ENCODE data around the gene LMBR1L.
"Not testable (repeated sequence)": the region's sequence is repeated elsewhere in the genome, so short reads cannot be mapped to it uniquely, and the experiment has no call there.

Gene LMBR1L

GRCh38 chr12:49068879-49069506 is 41.7 kb downstream of the LMBR1L start:
- Histone ChIP-seq H3K56ac (ENCODE audit: low read length) (peak overlapping the region; percentile 91), H3K27me3 (ENCODE audit: insufficient read depth, low read length, poor library complexity) (no peaks in the 10 kb centered on the region), H3K4me2 (ENCODE audit: low read length) (peak overlapping the region; percentile 96), H2AK5ac (ENCODE audit: low read length) (no peak overlapping the region), H3K4ac (ENCODE audit: low read depth, low read length) (no peak overlapping the region), H3K79me1 (ENCODE audit: low read length) (no peaks in the 10 kb centered on the region), H3K36me3 (ENCODE audit: control insufficient read depth, insufficient read depth, low read length) (no peaks in the 10 kb centered on the region), H2BK120ac (ENCODE audit: low read depth, low read length) (no peak overlapping the region), H3K4me1 (ENCODE audit: control insufficient read depth, low read depth, low read length) (peaks cover 4% of the 10 kb centered on the region), H3K4me3 (ENCODE audit: low read length) (peak overlapping the region; percentile 72), H3K18ac (ENCODE audit: low read length) (no peak overlapping the region), H3K9ac (ENCODE audit: low read length) (peak overlapping the region; percentile 62), H3K23ac (ENCODE audit: low read length) (no peak overlapping the region), H2BK15ac (replicated peaks; ENCODE audit: low read depth) (no peak overlapping the region), H3K27ac (ENCODE audit: low read depth, low read length) (no peak overlapping the region), H3K79me2 (ENCODE audit: control insufficient read depth, insufficient read depth, low read length) (no peaks in the 10 kb centered on the region), H2BK5ac (ENCODE audit: low read length) (no peak overlapping the region), H4K5ac (ENCODE audit: low read length) (no peak overlapping the region), H4K8ac (ENCODE audit: low read depth, low read length) (no peak overlapping the region)
- DNase-seq: no peak
- no CpG with 5 or more reads among the region's 21 CpGs for WGBS (ENCODE audit: extremely low coverage, insufficient coverage, low lambda C conversion rate)

- Histone ChIP-seq H3K4me1 (ENCODE audit: control insufficient read depth, low read depth, low read length) (peaks cover 5% of the 10 kb centered on the region), H3K36me3 (ENCODE audit: control insufficient read depth, insufficient read depth, low read length) (no peaks in the 10 kb centered on the region), H3K4ac (ENCODE audit: low read depth, low read length) (no peak overlapping the region), H3K9ac (ENCODE audit: low read length) (no peak overlapping the region), H3K4me2 (ENCODE audit: low read length) (no peak overlapping the region), H2BK120ac (ENCODE audit: low read depth, low read length) (no peak overlapping the region), H3K27me3 (ENCODE audit: insufficient read depth, low read length, poor library complexity) (no peaks in the 10 kb centered on the region), H4K8ac (ENCODE audit: low read depth, low read length) (no peak overlapping the region), H3K56ac (ENCODE audit: low read length) (no peak overlapping the region), H2AK5ac (ENCODE audit: low read length) (no peak overlapping the region), H3K18ac (ENCODE audit: low read length) (no peak overlapping the region), H3K79me1 (ENCODE audit: low read length) (peaks cover 1% of the 10 kb centered on the region), H3K4me3 (ENCODE audit: low read length) (no peak overlapping the region), H3K27ac (ENCODE audit: low read depth, low read length) (no peak overlapping the region), H2BK5ac (ENCODE audit: low read length) (no peak overlapping the region), H3K23ac (ENCODE audit: low read length) (no peak overlapping the region), H3K79me2 (ENCODE audit: control insufficient read depth, insufficient read depth, low read length) (no peaks in the 10 kb centered on the region), H2BK15ac (replicated peaks; ENCODE audit: low read depth) (no peak overlapping the region), H4K5ac (ENCODE audit: low read length) (no peak overlapping the region)
- WGBS (ENCODE audit: extremely low coverage, insufficient coverage, low lambda C conversion rate): no CpG with 5 or more reads among the region's 4 CpGs
- DNase-seq: peak; percentile 84
These were observed 44.5 kb downstream of the LMBR1L start for GRCh38 chr12:49066120-49066519.

- peaks cover 6% of the 10 kb centered on the region for H3K79me2 ChIP-seq (ENCODE audit: control insufficient read depth, insufficient read depth, low read length)
- H4K8ac ChIP-seq (ENCODE audit: low read depth, low read length): no peak overlapping the region
- no peak overlapping the region for H3K18ac ChIP-seq (ENCODE audit: low read length)
- no peak overlapping the region for H2BK120ac ChIP-seq (ENCODE audit: low read depth, low read length)
- no peak overlapping the region for H2AK5ac ChIP-seq (ENCODE audit: low read length)
- WGBS (ENCODE audit: extremely low coverage, insufficient coverage, low lambda C conversion rate): no CpG with 5 or more reads among the region's 5 CpGs
- no peak overlapping the region for H3K27ac ChIP-seq (ENCODE audit: low read depth, low read length)
- peaks cover 5% of the 10 kb centered on the region for H3K4me1 ChIP-seq (ENCODE audit: control insufficient read depth, low read depth, low read length)
- no peak overlapping the region for H3K4me3 ChIP-seq (ENCODE audit: low read length)
- peaks cover 1% of the 10 kb centered on the region for H3K79me1 ChIP-seq (ENCODE audit: low read length)
- H3K4me2 ChIP-seq (ENCODE audit: low read length): no peak overlapping the region
- no peak overlapping the region for H3K9ac ChIP-seq (ENCODE audit: low read length)
- no peaks in the 10 kb centered on the region for H3K36me3 ChIP-seq (ENCODE audit: control insufficient read depth, insufficient read depth, low read length)
- no peak overlapping the region for H2BK15ac ChIP-seq (replicated peaks; ENCODE audit: low read depth)
- no peak overlapping the region for H4K5ac ChIP-seq (ENCODE audit: low read length)
- H2BK5ac ChIP-seq (ENCODE audit: low read length): no peak overlapping the region
- no peak overlapping the region for H3K56ac ChIP-seq (ENCODE audit: low read length)
- DNase-seq: no peak
- H3K23ac ChIP-seq (ENCODE audit: low read length): no peak overlapping the region
- no peaks in the 10 kb centered on the region for H3K27me3 ChIP-seq (ENCODE audit: insufficient read depth, low read length, poor library complexity)
- no peak overlapping the region for H3K4ac ChIP-seq (ENCODE audit: low read depth, low read length)
These were observed 45.9 kb downstream of the LMBR1L start for GRCh38 chr12:49064767-49065152.

- not testable (repeated sequence) for H2BK15ac ChIP-seq (replicated peaks; ENCODE audit: low read depth); H3K4me3 ChIP-seq (ENCODE audit: low read length); H3K23ac ChIP-seq (ENCODE audit: low read length); H2AK5ac ChIP-seq (ENCODE audit: low read length); H2BK120ac ChIP-seq (ENCODE audit: low read depth, low read length); H3K36me3 ChIP-seq (ENCODE audit: control insufficient read depth, insufficient read depth, low read length); H4K5ac ChIP-seq (ENCODE audit: low read length); H4K8ac ChIP-seq (ENCODE audit: low read depth, low read length); H3K27me3 ChIP-seq (ENCODE audit: insufficient read depth, low read length, poor library complexity); H3K4me1 ChIP-seq (ENCODE audit: control insufficient read depth, low read depth, low read length); H3K9ac ChIP-seq (ENCODE audit: low read length); H3K56ac ChIP-seq (ENCODE audit: low read length); H3K18ac ChIP-seq (ENCODE audit: low read length); H3K4me2 ChIP-seq (ENCODE audit: low read length); H3K27ac ChIP-seq (ENCODE audit: low read depth, low read length); DNase-seq; H3K79me1 ChIP-seq (ENCODE audit: low read length); H2BK5ac ChIP-seq (ENCODE audit: low read length); H3K4ac ChIP-seq (ENCODE audit: low read depth, low read length)
- peaks cover 34% of the 10 kb centered on the region for H3K79me2 ChIP-seq (ENCODE audit: control insufficient read depth, insufficient read depth, low read length)
- WGBS (ENCODE audit: extremely low coverage, insufficient coverage, low lambda C conversion rate): no CpG with 5 or more reads among the region's 17 CpGs
These were observed 48.7 kb downstream of the LMBR1L start for GRCh38 chr12:49061916-49062315.

- no CpG with 5 or more reads among the region's 16 CpGs for WGBS (ENCODE audit: extremely low coverage, insufficient coverage, low lambda C conversion rate)
- no peak overlapping the region for H3K27ac ChIP-seq (ENCODE audit: low read depth, low read length)
- H3K36me3 ChIP-seq (ENCODE audit: control insufficient read depth, insufficient read depth, low read length): no peaks in the 10 kb centered on the region
- H3K4me3 ChIP-seq (ENCODE audit: low read length): peak overlapping the region; percentile 55
- H3K4ac ChIP-seq (ENCODE audit: low read depth, low read length): peak overlapping the region; percentile 39
- H4K8ac ChIP-seq (ENCODE audit: low read depth, low read length): no peak overlapping the region
- H2BK15ac ChIP-seq (replicated peaks; ENCODE audit: low read depth): no peak overlapping the region
- H3K4me2 ChIP-seq (ENCODE audit: low read length): peak overlapping the region; percentile 94
- peak overlapping the region; percentile 40 for H2BK5ac ChIP-seq (ENCODE audit: low read length)
- H3K27me3 ChIP-seq (ENCODE audit: insufficient read depth, low read length, poor library complexity): no peaks in the 10 kb centered on the region
- H3K18ac ChIP-seq (ENCODE audit: low read length): peak overlapping the region; percentile 63
- peaks cover 42% of the 10 kb centered on the region for H3K79me2 ChIP-seq (ENCODE audit: control insufficient read depth, insufficient read depth, low read length)
- no peak overlapping the region for H2AK5ac ChIP-seq (ENCODE audit: low read length)
- peak overlapping the region; percentile 91 for H3K56ac ChIP-seq (ENCODE audit: low read length)
- DNase-seq: no peak
- no peak overlapping the region for H3K23ac ChIP-seq (ENCODE audit: low read length)
- peak overlapping the region; percentile 81 for H4K5ac ChIP-seq (ENCODE audit: low read length)
- H2BK120ac ChIP-seq (ENCODE audit: low read depth, low read length): no peak overlapping the region
- H3K9ac ChIP-seq (ENCODE audit: low read length): peak overlapping the region; percentile 97
- peaks cover 10% of the 10 kb centered on the region for H3K4me1 ChIP-seq (ENCODE audit: control insufficient read depth, low read depth, low read length)
- peaks cover 7% of the 10 kb centered on the region for H3K79me1 ChIP-seq (ENCODE audit: low read length)
These were observed 49.4 kb downstream of the LMBR1L start for GRCh38 chr12:49061157-49061650.

Data from mesendoderm (in vitro differentiated cells).